HEK293 (cell line): ENCODE results near the gene GGN.

Source experiments
- CTCF ChIA-PET: fragments of 350-600 bp; formaldehyde crosslinking; extraction: SDS; loops from one replicate; lab custom pipeline; 2021; ENCODE audit warnings: antibody characterized with exemption; lab: Yijun Ruan, JAX
- POLR2A ChIA-PET: fragments of 300-600 bp; formaldehyde crosslinking; extraction: SDS; loops from one replicate; lab custom pipeline; 2020; ENCODE audit warnings: antibody characterized with exemption, inconsistent platforms; lab: Yijun Ruan, JAX
- H3K27ac ChIP-seq: fragments of 200-500 bp; sonication (Bioruptor generic); 2 replicates; pipeline ENCODE4 v1.5.1; 2014; ENCODE audit warnings: low read depth, low read length, control low read depth, inconsistent platforms; ENCODE audit errors: extremely low read depth
- H3K36me3 ChIP-seq, 2 experiments: fragments of 200-500 bp in 1 of 2; sonication (Bioruptor generic) in 1 of 2; 1 replicate in 1 of 2; 2 replicates in 1 of 2; pipeline ENCODE4 v1.5.1; 2014 to 2017; ENCODE audit warnings: inconsistent platforms in 2 of 2, low read length in 2 of 2; ENCODE audit not compliant: control insufficient read depth in 2 of 2, insufficient read depth in 1 of 2
- H3K4me1 ChIP-seq: fragments of 200-500 bp; sonication (Bioruptor generic); 2 replicates; pipeline ENCODE4 v1.5.1; 2014; ENCODE audit warnings: mild to moderate bottlenecking, low read length, inconsistent platforms; ENCODE audit not compliant: control insufficient read depth, insufficient read depth
- H3K4me3 ChIP-seq: 2 replicates; pipeline ENCODE4 v1.5.1; 2011; ENCODE audit warnings: low read depth, mild to moderate bottlenecking, control low read depth, low read length, moderate library complexity
- H3K9me3 ChIP-seq: fragments of 200-500 bp; sonication (Bioruptor generic); 2 replicates; pipeline ENCODE4 v1.5.1; 2014; ENCODE audit warnings: low read depth, low read length, inconsistent platforms; ENCODE audit not compliant: control insufficient read depth, insufficient read depth
- BCL11A ChIP-seq: fragments of 450-650 bp; formaldehyde crosslinking; IDR thresholded peaks from 2 replicates; pipeline ENCODE4 v1.5.1; 2016; ENCODE audit warnings: low read depth, missing biosample characterization, missing genetic modification characterization
- HIC1 ChIP-seq: fragments of 450-650 bp; formaldehyde crosslinking; IDR thresholded peaks from 2 replicates; pipeline ENCODE4 v1.5.1; 2016; ENCODE audit warnings: missing biosample characterization, missing genetic modification characterization
- KLF10 ChIP-seq: fragments of 450-650 bp; IDR thresholded peaks from 2 replicates; pipeline ENCODE4 v1.5.1; 2018; ENCODE audit warnings: missing biosample characterization, mild to moderate bottlenecking, missing genetic modification characterization
- KLF8 ChIP-seq: fragments of 450-650 bp; formaldehyde crosslinking; IDR thresholded peaks from 2 replicates; pipeline ENCODE4 v1.5.1; 2016; ENCODE audit warnings: missing biosample characterization, missing genetic modification characterization
- KLF9 ChIP-seq: fragments of 450-650 bp; formaldehyde crosslinking; IDR thresholded peaks from 2 replicates; pipeline ENCODE4 v1.5.1; 2016; ENCODE audit warnings: missing biosample characterization, missing genetic modification characterization, low read depth
- SETDB1 ChIP-seq: IDR thresholded peaks from one replicate; pipeline ENCODE4 v1.6.1; 2017; ENCODE audit warnings: mild to moderate bottlenecking, low read length, moderate library complexity, mixed read lengths; ENCODE audit not compliant: insufficient read length
- TSHZ1 ChIP-seq: fragments of 450-650 bp; formaldehyde crosslinking; IDR thresholded peaks from 2 replicates; pipeline ENCODE4 v1.5.1; 2016; ENCODE audit warnings: missing biosample characterization, missing genetic modification characterization, borderline replicate concordance
- ZBTB10 ChIP-seq: fragments of 450-650 bp; formaldehyde crosslinking; IDR thresholded peaks from 2 replicates; pipeline ENCODE4 v1.5.1; 2016; ENCODE audit warnings: missing biosample characterization, missing genetic modification characterization
- ZBTB17 ChIP-seq: fragments of 450-650 bp; formaldehyde crosslinking; IDR thresholded peaks from 2 replicates; pipeline ENCODE4 v1.5.1; 2016; ENCODE audit warnings: missing biosample characterization, missing genetic modification characterization
- ZFP69B ChIP-seq: fragments of 450-650 bp; formaldehyde crosslinking; IDR thresholded peaks from 2 replicates; pipeline ENCODE4 v1.5.1; 2016; ENCODE audit warnings: missing biosample characterization, missing genetic modification characterization
- ZNF157 ChIP-seq: fragments of 450-650 bp; formaldehyde crosslinking; IDR thresholded peaks from 2 replicates; pipeline ENCODE4 v1.5.1; 2016; ENCODE audit warnings: missing biosample characterization, missing genetic modification characterization
- ZNF2 ChIP-seq: fragments of 450-650 bp; formaldehyde crosslinking; IDR thresholded peaks from 2 replicates; pipeline ENCODE4 v1.5.1; 2016; ENCODE audit warnings: missing biosample characterization, missing genetic modification characterization
- ZNF221 ChIP-seq: fragments of 450-650 bp; formaldehyde crosslinking; IDR thresholded peaks from 2 replicates; pipeline ENCODE4 v1.5.1; 2017; ENCODE audit warnings: missing biosample characterization, missing genetic modification characterization, borderline replicate concordance
- ZNF24 ChIP-seq: fragments of 450-650 bp; formaldehyde crosslinking; IDR thresholded peaks from 2 replicates; pipeline ENCODE4 v1.5.1; 2016; ENCODE audit warnings: missing biosample characterization, missing genetic modification characterization
- ZNF350 ChIP-seq: fragments of 450-650 bp; formaldehyde crosslinking; IDR thresholded peaks from 2 replicates; pipeline ENCODE4 v1.5.0; 2017; ENCODE audit warnings: missing biosample characterization, mild to moderate bottlenecking, missing genetic modification characterization
- ZNF366 ChIP-seq: fragments of 450-650 bp; formaldehyde crosslinking; conservative IDR thresholded peaks from 2 replicates; pipeline ENCODE4 v1.5.1; 2016; ENCODE audit warnings: missing biosample characterization, missing genetic modification characterization
- ZNF391 ChIP-seq: fragments of 450-650 bp; formaldehyde crosslinking; IDR thresholded peaks from 2 replicates; pipeline ENCODE4 v1.5.1; 2016; ENCODE audit warnings: low read depth, missing biosample characterization, missing genetic modification characterization, borderline replicate concordance
- ZNF394 ChIP-seq: fragments of 450-650 bp; formaldehyde crosslinking; IDR thresholded peaks from 2 replicates; pipeline ENCODE4 v1.5.1; 2016; ENCODE audit warnings: missing biosample characterization, missing genetic modification characterization, mild to moderate bottlenecking, moderate library complexity, borderline replicate concordance
- ZNF433 ChIP-seq: fragments of 450-650 bp; formaldehyde crosslinking; IDR thresholded peaks from 2 replicates; pipeline ENCODE4 v1.5.1; 2016; ENCODE audit warnings: missing biosample characterization, missing genetic modification characterization, low read depth
- ZSCAN30 ChIP-seq: fragments of 450-650 bp; IDR thresholded peaks from 2 replicates; pipeline ENCODE4 v1.5.1; 2018; ENCODE audit warnings: missing biosample characterization, mild to moderate bottlenecking, missing genetic modification characterization, moderate library complexity

GGN gene

GRCh38 chr19:38388349-38389100 lies 691 bp upstream of the GGN start, which contains the start of gene SPRED3 (continued):
- TF ChIP-seq TSHZ1 (tag by site-specific recombination), result 0 out of 2 replicates have a peak, but pooled peaks have one; percentile 6
- TF ChIP-seq ZBTB17 (tag by site-specific recombination), result peak; percentile 98
- no peak for TF ChIP-seq ZNF157 (tag by site-specific recombination)
- peak; percentile 72; the same call in 1 of the 2 replicates for TF ChIP-seq ZNF24 (tag by site-specific recombination)
- peak; percentile 80 for TF ChIP-seq ZFP69B (tag by site-specific recombination)
- no peak for TF ChIP-seq ZNF433 (tag by site-specific recombination)
- peak; percentile 46; the same call in 1 of the 2 replicates for TF ChIP-seq KLF8 (tag by site-specific recombination)
- TF ChIP-seq HIC1 (tag by site-specific recombination), result peak; percentile 75
- peak; percentile 55 for TF ChIP-seq ZNF2 (tag by site-specific recombination)
- no peak for TF ChIP-seq SETDB1
- peak; percentile 98 for TF ChIP-seq ZBTB10
- no peak for TF ChIP-seq ZNF350

- ChIA-PET POLR2A (interaction anchor here (0.5 to 4.7 kb wide), 40 partner anchors 8 to 1053 kb away, joined by 3 to 223 read pairs (median 5); partner anchors contain the start of genes ACTN4, C19orf33, CATSPERG and EIF3K), CTCF (interaction anchor here (0.6 to 9.2 kb wide), 11 partner anchors 10 to 543 kb away, joined by 3 to 76 read pairs (median 4); partner anchors contain the start of genes FAM98C, MRPS12, PSMD8 and SARS2)
- Histone ChIP-seq H3K9me3 (no peaks in the 10 kb centered on the region), H3K27ac (peak overlapping the region; percentile 63), H3K4me3 (peak overlapping the region; percentile 12; the same call in 1 of the 2 replicates), H3K36me3 (peaks cover 23 to 41% of the 10 kb centered on the region in 2 experiments), H3K4me1 (peaks cover 19% of the 10 kb centered on the region)
- TF ChIP-seq ZNF391 (tag by site-specific recombination), result peak; percentile 70; the same call in 1 of the 2 replicates
- peak; percentile 68 for TF ChIP-seq ZBTB17 (tag by site-specific recombination)
- no peak for TF ChIP-seq ZNF221 (tag by site-specific recombination)
- peak; percentile 82; the same call in 1 of the 2 replicates for TF ChIP-seq ZNF394 (tag by site-specific recombination)
- TF ChIP-seq KLF9, result 0 out of 2 replicates have a peak, but pooled peaks have one; percentile 62
- TF ChIP-seq ZSCAN30, result no peak
- TF ChIP-seq ZNF366, result peak; percentile 74
- TF ChIP-seq KLF10 (tag by site-specific recombination), result peak; percentile 37; the same call in 1 of the 2 replicates
- TF ChIP-seq BCL11A (tag by site-specific recombination), result 0 out of 2 replicates have a peak, but pooled peaks have one; percentile 22
Observed at GRCh38 chr19:38386971-38387549, 774 bp downstream of the GGN start.
